LNCAP (cell line): ENCODE results near the gene C3orf52.

ENCODE experiments used
- TF ChIP-seq, protein P1 (sequence below): fragments of 450-650 bp; IDR thresholded peaks from 2 replicates; pipeline ENCODE4 v1.5.1; 2017; ENCODE audit warnings: mild to moderate bottlenecking

Gene C3orf52

DNA sequence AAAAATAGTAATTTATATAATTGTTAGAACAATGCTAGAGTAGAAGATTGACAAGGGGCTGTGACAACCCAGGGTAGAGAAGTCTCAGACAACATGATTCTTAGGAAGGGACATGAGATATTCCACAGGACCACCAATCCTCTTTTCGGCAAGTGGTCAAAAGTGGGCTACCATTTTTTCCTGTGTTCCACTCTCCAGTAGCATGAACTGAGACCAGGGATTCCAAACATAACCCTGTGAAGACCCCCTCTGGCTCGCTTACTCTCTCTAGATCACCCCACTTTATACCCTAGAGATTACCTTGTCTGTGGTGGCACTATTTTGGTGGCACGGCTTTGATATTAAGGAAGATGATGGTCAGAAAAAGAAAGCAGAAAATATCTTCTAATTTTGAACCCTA is 45.9 kb downstream of the C3orf52 start:
- TF ChIP-seq, protein P1, sequence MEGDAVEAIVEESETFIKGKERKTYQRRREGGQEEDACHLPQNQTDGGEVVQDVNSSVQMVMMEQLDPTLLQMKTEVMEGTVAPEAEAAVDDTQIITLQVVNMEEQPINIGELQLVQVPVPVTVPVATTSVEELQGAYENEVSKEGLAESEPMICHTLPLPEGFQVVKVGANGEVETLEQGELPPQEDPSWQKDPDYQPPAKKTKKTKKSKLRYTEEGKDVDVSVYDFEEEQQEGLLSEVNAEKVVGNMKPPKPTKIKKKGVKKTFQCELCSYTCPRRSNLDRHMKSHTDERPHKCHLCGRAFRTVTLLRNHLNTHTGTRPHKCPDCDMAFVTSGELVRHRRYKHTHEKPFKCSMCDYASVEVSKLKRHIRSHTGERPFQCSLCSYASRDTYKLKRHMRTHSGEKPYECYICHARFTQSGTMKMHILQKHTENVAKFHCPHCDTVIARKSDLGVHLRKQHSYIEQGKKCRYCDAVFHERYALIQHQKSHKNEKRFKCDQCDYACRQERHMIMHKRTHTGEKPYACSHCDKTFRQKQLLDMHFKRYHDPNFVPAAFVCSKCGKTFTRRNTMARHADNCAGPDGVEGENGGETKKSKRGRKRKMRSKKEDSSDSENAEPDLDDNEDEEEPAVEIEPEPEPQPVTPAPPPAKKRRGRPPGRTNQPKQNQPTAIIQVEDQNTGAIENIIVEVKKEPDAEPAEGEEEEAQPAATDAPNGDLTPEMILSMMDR: no peak

DNA sequence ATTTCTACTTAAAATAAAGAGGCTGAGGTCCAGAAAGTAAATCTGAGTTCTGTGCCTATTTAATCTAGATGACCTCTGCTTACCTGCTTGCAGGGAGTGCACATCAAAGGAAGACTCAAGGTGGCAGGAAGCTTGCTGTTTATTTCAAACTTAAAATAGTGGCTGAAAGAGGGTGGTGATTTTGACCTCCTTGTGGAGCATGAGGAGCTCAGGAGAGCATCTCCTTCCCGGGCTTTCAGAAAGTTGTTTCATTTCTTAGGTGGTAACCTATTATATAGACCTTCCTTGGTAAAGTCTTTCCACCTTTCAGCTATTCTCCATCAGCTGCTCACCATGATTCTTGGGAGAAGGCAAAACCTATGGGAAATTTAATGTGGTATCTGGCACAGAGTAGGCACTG is 46.4 kb downstream of the C3orf52 start:
- TF ChIP-seq, protein P1: no peak

DNA sequence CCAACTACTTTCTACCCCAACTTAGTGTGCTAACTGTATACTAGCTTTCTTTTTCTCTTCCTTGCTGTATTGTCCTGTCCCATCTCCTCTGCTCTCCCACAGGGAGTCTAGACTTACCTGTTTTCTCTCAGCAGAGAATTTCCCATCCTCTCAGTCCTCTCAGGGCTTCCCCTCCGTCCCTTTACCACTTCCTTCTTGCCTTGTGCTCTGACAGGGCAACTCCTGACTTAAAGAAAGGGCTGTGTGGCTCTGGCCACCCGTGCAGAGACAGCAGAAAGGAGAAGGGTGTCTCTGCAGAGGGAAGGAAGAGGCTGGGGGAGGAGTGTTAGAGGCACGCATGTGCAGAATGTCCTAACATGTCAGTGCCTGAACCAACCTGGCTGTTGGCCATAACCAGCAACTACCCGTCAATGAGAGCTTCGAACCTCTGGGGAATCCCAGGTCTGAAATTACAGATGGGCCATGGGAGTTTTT is 46.8 kb downstream of the C3orf52 start, which contains the start of gene GCSAM:
GCSAM (minus strand) TSS at position 274 of the 474 bp plus-strand sequence; CDS start at position 146, 128 bp downstream.
- TF ChIP-seq, protein P1: no peak

DNA sequence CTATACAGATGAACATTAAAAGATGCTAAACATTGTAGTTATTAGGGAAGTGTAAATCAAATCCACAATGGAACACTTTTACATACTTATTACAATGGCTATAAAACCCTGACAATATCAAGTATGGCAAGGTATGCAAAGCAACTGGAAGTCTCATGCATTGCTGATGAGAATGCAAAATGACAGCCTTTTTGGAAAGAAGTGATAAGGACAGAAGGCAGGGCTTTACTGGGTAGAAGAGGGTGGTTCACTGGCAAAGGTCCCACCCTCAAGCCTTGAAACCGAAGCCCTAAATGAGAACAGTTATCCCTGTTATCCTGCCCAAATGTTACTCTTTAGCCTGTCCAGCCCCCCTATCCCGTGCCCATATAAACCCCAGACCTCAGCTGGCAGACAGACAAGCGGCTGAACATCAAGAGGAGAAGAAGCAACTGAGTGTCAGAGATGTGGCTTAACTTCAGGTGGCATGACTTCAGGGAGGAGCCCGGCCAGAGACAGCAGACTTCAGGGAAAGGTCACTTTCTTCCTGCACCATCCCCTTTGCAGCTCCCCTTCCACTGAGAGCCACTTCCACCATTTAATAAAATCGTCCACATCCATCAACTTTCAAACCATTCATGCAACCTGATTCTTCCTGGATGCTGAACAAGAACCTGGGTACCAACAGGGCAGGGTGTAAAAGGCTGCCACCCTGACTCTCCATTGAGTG is 47.6 kb downstream of the C3orf52 start:
- TF ChIP-seq, protein P1: no peak

DNA sequence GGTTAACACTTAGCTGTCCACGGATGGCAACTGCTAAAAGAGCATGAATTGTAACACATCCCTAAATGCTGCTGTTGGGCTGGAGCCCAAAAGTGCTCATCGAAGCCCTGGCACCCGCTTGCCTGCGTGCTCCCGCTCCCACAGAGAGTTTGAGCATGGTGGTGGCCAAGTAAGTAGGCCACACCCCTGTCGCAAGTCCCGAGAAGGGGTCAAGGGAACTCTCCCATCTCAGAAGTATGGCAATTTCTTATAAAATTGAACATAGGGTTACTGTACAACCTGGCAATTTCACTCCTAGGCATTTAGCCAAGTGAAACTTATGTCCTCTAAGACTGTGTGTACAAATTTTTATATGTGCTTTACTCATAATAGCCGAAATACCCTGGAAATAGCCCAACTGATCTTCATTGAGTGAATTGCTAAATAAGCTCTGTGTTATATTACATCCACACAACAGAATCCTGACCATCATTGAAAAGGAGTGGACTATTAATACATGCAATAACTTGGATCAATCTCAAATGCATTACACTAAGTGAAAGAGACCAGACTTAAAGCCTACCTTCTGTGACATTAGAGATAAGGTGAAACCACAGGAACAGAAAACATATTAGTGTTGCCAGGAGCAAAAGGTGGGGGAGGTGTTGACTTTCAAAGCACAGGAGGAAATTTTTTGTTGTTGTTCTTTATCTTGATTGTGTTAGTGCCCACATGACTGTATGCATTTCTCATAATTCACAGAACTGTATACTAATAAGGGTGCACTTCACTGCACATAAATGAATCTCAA is 48.3 kb downstream of the C3orf52 start:
- TF ChIP-seq, protein P1: no peak

DNA sequence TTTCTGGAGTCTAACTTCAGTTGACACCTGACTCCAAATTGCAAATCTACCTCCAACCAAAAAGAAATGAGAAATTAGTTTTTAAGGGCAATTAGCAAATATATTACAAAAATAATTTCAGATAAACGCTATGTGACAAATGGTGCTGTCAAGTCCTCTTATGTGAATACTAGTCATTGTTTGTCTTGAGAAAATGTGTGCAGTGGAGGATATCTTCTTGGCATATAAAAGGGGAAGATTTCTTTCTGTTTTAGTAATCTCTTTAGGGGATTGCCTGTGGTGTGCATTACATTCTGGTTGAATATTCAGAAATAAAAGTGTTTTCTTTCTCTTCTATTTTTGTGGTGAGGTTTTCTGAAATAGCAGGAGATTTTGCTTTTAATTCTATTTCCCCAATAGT is 49.9 kb downstream of the C3orf52 start:
- TF ChIP-seq, protein P1: no peak

DNA sequence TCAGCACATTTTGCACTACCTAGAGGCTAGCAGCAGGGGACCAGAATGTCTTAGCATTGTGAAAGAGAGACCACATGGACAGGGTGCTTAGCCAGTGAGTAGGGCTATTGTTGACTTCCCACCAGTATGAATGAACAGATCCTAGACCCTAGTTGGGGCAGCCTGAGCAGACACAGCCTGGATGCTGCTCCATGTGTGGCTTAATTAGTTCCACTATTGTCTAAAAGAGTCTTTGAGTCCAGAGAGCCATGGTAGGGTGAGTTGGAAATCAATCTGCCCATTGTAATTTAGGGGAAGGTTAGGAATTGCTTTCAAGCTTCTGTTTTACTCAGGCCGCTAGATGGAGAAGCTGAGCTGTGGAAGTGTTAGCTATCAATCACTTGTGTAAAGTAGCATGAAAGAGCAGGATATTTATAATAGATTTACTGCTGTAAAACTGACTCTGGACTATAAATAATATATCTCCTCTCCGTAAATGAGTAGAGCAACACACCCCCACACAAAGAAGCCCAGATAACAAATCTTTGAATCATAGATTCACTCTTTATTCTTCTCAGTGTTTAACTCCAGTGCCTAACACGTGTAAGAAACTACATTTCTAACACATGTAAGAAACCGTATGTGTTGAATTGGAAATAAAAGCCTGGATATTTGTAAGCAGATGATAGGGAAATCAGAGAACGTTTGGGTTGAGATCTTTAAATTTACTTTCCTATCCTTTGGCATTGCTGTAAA is 50.9 kb downstream of the C3orf52 start:
- TF ChIP-seq, protein P1: peak; percentile 80
